A549 (cell line): ENCODE data around the gene ARHGAP4. TPM values are rescaled to one million over a fixed set of nuclear protein-coding genes. Genes with fewer than 3 reads are reported as not detected.

Experiments
- ATAC-seq, 2 experiments: fragments of 200-7000 bp in 1 of 2; fragments of >200 bp in 1 of 2; cut with Nextera tagmentation in 1 of 2; cut with Tn5 transposase in 1 of 2; 3 replicates each; pipeline versions ENCODE4 v1.8.0 to v1.9.1; 2018 to 2020; ENCODE audit warnings: mild to moderate bottlenecking in 1 of 2, moderate library complexity in 1 of 2
- CTCF ChIA-PET: fragments of 300-600 bp; sonication (Branson Sonifier 250); formaldehyde crosslinking; extraction: SDS; loops from one replicate; lab custom pipeline; 2021; ENCODE audit warnings: antibody characterized with exemption, inconsistent platforms; lab: Yijun Ruan, JAX
- POLR2A ChIA-PET: fragments of 350-600 bp; formaldehyde crosslinking; extraction: SDS; loops from one replicate; lab custom pipeline; 2021; ENCODE audit warnings: antibody characterized with exemption, inconsistent platforms; lab: Yijun Ruan, JAX
- DNase-seq, 2 experiments: peaks; one replicate each; pipeline versions ENCODE4 v3.0.0 to v3.0.0-alpha.2; 2011 to 2016; ENCODE audit warnings: low read depth in 1 of 2, low spot score in 1 of 2
- FAIRE-seq: peaks from 2 replicates; lab custom pipeline; 2011; peaks lifted over from hg19 to GRCh38; lab: Jason Lieb, UNC
- H3K27ac ChIP-seq, 2 experiments: fragments of >200 bp; sonication (Bioruptor Twin); formaldehyde crosslinking; 3 replicates each; pipeline ENCODE4 v1.5.1; 2016 to 2017
- H3K4me1 ChIP-seq: fragments of >200 bp; sonication (Bioruptor Twin); formaldehyde crosslinking; 3 replicates; pipeline ENCODE4 v1.6.1; 2016
- H3K4me2 ChIP-seq: fragments of >200 bp; sonication (Bioruptor Twin); formaldehyde crosslinking; 3 replicates; pipeline ENCODE4 v1.6.1; 2016
- H3K4me3 ChIP-seq: fragments of >200 bp; sonication (Bioruptor Twin); formaldehyde crosslinking; 3 replicates; pipeline ENCODE4 v1.5.1; 2016
- H3K9me3 ChIP-seq: fragments of >200 bp; sonication (Bioruptor Twin); formaldehyde crosslinking; 3 replicates; pipeline ENCODE4 v1.6.1; 2016
- CBX2 ChIP-seq: fragments of 200-600 bp; sonication (generic); IDR thresholded peaks from 2 replicates; pipeline ENCODE4 v1.6.1; 2016; ENCODE audit warnings: low read depth, mild to moderate bottlenecking, borderline replicate concordance
- CEBPB ChIP-seq, 2 experiments: fragments of >200 bp in 1 of 2; sonication (Bioruptor Twin) in 1 of 2; formaldehyde crosslinking in 1 of 2; IDR thresholded peaks; 2 replicates each; pipeline ENCODE4 v1.6.1; 2012 to 2016
- CHD2 ChIP-seq: fragments of 150-350 bp; IDR thresholded peaks from 2 replicates; pipeline ENCODE4 v1.6.1; 2014; ENCODE audit warnings: low read length; ENCODE audit not compliant: partially characterized antibody
- CHD4 ChIP-seq: fragments of 200-600 bp; sonication (generic); IDR thresholded peaks from 2 replicates; pipeline ENCODE4 v1.6.1; 2016; ENCODE audit warnings: antibody characterized with exemption, mild to moderate bottlenecking, borderline replicate concordance
- E2F6 ChIP-seq: IDR thresholded peaks from 2 replicates; pipeline ENCODE4 v1.6.1; 2012; ENCODE audit warnings: low read depth, borderline replicate concordance
- EHF ChIP-seq: fragments of 250-450 bp; sonication (Bioruptor Pico); IDR thresholded peaks from 2 replicates; pipeline ENCODE4 v1.5.0; 2020; ENCODE audit warnings: mild to moderate bottlenecking
- ESRRA ChIP-seq: fragments of 150-350 bp; IDR thresholded peaks from 2 replicates; pipeline ENCODE4 v1.6.1; 2014; ENCODE audit warnings: mild to moderate bottlenecking, low read length, borderline replicate concordance
- GATA3 ChIP-seq: IDR thresholded peaks from 2 replicates; pipeline ENCODE4 v1.6.1; 2012; ENCODE audit warnings: borderline replicate concordance
- HDAC2 ChIP-seq: fragments of 200-600 bp; sonication (generic); IDR thresholded peaks from 2 replicates; pipeline ENCODE4 v1.6.1; 2016
- HEYL ChIP-seq: fragments of 250-450 bp; sonication (Bioruptor Pico); IDR thresholded peaks from 2 replicates; pipeline ENCODE4 v1.8.0; 2021; ENCODE audit warnings: mild to moderate bottlenecking, moderate library complexity
- HMGXB4 ChIP-seq: fragments of 250-450 bp; sonication (Bioruptor Pico); IDR thresholded peaks from 2 replicates; pipeline ENCODE4 v1.5.0; 2021; ENCODE audit warnings: mild to moderate bottlenecking, moderate library complexity, borderline replicate concordance
- HOXB5 ChIP-seq: fragments of 250-450 bp; sonication (Bioruptor Pico); IDR thresholded peaks from 2 replicates; pipeline ENCODE4 v1.5.0; 2020; ENCODE audit warnings: mild to moderate bottlenecking, moderate library complexity
- JUN ChIP-seq, 2 experiments: fragments of >200 bp; sonication (Bioruptor Twin); formaldehyde crosslinking; IDR thresholded peaks; 2 replicates in 1 of 2; 3 replicates in 1 of 2; pipeline ENCODE4 v1.6.1; 2016 to 2017
- JUNB ChIP-seq: fragments of >200 bp; sonication (Bioruptor Twin); formaldehyde crosslinking; IDR thresholded peaks from 2 replicates; pipeline ENCODE4 v1.6.1; 2016
- MAX ChIP-seq: IDR thresholded peaks from 2 replicates; pipeline ENCODE4 v1.6.1; 2012
- MYC ChIP-seq: IDR thresholded peaks from 2 replicates; pipeline ENCODE4 v1.6.1; 2012; ENCODE audit warnings: mild to moderate bottlenecking, inconsistent platforms, low read length, improper control_type of control experiment, borderline replicate concordance
- NFE2L2 ChIP-seq: fragments of 150-350 bp; conservative IDR thresholded peaks from 2 replicates; pipeline ENCODE4 v1.6.1; 2014; ENCODE audit warnings: low read length
- PHF8 ChIP-seq: fragments of 200-600 bp; sonication (generic); IDR thresholded peaks from 2 replicates; pipeline ENCODE4 v1.6.1; 2016; ENCODE audit warnings: low read depth, mild to moderate bottlenecking, antibody characterized with exemption, moderate library complexity, borderline replicate concordance
- POLR2AphosphoS2 ChIP-seq: conservative IDR thresholded peaks from 2 replicates; pipeline ENCODE4 v1.6.1; 2012; ENCODE audit warnings: low read length, improper control_type of control experiment, inconsistent platforms
- RAD21 ChIP-seq, 2 experiments: fragments of >200 bp in 1 of 2; sonication (Bioruptor Twin) in 1 of 2; formaldehyde crosslinking in 1 of 2; IDR thresholded peaks in 1 of 2; conservative IDR thresholded peaks in 1 of 2; 2 replicates in 1 of 2; 3 replicates in 1 of 2; pipeline ENCODE4 v1.6.1; 2012 to 2018; ENCODE audit warnings: inconsistent platforms in 1 of 2
- RARB ChIP-seq: fragments of 250-450 bp; sonication (Bioruptor Pico); IDR thresholded peaks from 2 replicates; pipeline ENCODE4 v1.8.0; 2021; ENCODE audit warnings: mild to moderate bottlenecking, moderate library complexity
- RCOR1 ChIP-seq: fragments of 150-350 bp; IDR thresholded peaks from 2 replicates; pipeline ENCODE4 v1.6.1; 2014; ENCODE audit warnings: antibody characterized with exemption, low read length, low read depth
- SMC3 ChIP-seq: fragments of >200 bp; sonication (Bioruptor Twin); formaldehyde crosslinking; IDR thresholded peaks from 3 replicates; pipeline ENCODE4 v1.6.1; 2018; ENCODE audit warnings: inconsistent platforms
- SREBF2 ChIP-seq: fragments of 450-650 bp; IDR thresholded peaks from 2 replicates; pipeline ENCODE4 v1.6.1; 2014; ENCODE audit warnings: mild to moderate bottlenecking, moderate library complexity
- ZC3H11A ChIP-seq: fragments of 450-650 bp; IDR thresholded peaks from 2 replicates; pipeline ENCODE4 v1.6.1; 2014; ENCODE audit warnings: antibody characterized with exemption, mild to moderate bottlenecking
- ZNF302 ChIP-seq: fragments of 250-450 bp; sonication (Bioruptor Pico); IDR thresholded peaks from 2 replicates; pipeline ENCODE4 v1.9.0; 2021; ENCODE audit warnings: inconsistent platforms, mild to moderate bottlenecking, moderate library complexity
- WGBS: methylation state at CpG from one replicate; pipeline ENCODE4 v1.1.6; 2017; ENCODE audit errors: missing lambda C conversion rate; 5-methylcytosine and 5-hydroxymethylcytosine counted together
- polyA plus RNA-seq, 4 experiments: library from polyadenylated mRNA; depleted of rRNA in 3 of 4; stranded (reverse); fragments of >200 nt; fragmentation: RNase III in 1 of 4; extraction: RNeasy Plus Mini Kit Qiagen cat#74134 plus additional on column Dnase treatment in 1 of 4; gene quantifications; 2 replicates in 3 of 4; 3 replicates in 1 of 4; pipeline ENCODE4 v1.2.3, GENCODE V29; 2011 to 2017

ARHGAP4 gene
- polyA plus RNA-seq, 2 of the 4 experiments (the other 2 are of a cell fraction), result 0.78 to 0.98 TPM

GRCh38 chrX:153934762-153935325, 8.8 kb upstream of the ARHGAP4 start, which contains the start of gene NAA10 (continued):
- TF ChIP-seq HEYL (CRISPR knock-in tag), result no peak
- no peak for TF ChIP-seq E2F6
- TF ChIP-seq MAX, result no peak
- TF ChIP-seq HDAC2, result no peak
- no peak for TF ChIP-seq CEBPB (IDR thresholded peaks at IDR 0.05)
- TF ChIP-seq PHF8, result no peak
- TF ChIP-seq CBX2, result no peak
- TF ChIP-seq POLR2AphosphoS2, result no peak
- peak in 1 of 2 experiments; percentile 78; a peak in 2 of 5 replicates for TF ChIP-seq JUN (IDR thresholded peaks at IDR 0.05)
- no peak for TF ChIP-seq EHF
- no peak for TF ChIP-seq CHD2
- TF ChIP-seq RAD21 (conservative IDR thresholded peaks at IDR 0.05 in 1 of 2, IDR thresholded peaks at IDR 0.05 in 1 of 2), result no peak
- no peak for TF ChIP-seq CHD4
- no peak for TF ChIP-seq RCOR1
- no peak for TF ChIP-seq GATA3
- no peak for TF ChIP-seq ZNF302 (CRISPR knock-in tag)
- no peak for TF ChIP-seq ESRRA
- TF ChIP-seq, all 56 proteins: peak for 4

GRCh38 chrX:153934148-153934761, 8.2 kb upstream of the ARHGAP4 start:
- 0% methylated on average over 6 of the region's 33 CpGs for WGBS
- H3K27ac ChIP-seq, result peak overlapping the region; percentile 86 to 92
- H3K9me3 ChIP-seq, result no peaks in the 10 kb centered on the region
- H3K4me3 ChIP-seq, result peak overlapping the region; percentile 91
- ChIA-PET POLR2A (interaction anchor here (1.0 kb wide), 1 partner anchor 37 kb away, joined by 4 read pairs; the partner anchor contains the start of gene HCFC1), CTCF (interaction anchor here (4.5 to 25.1 kb wide), 2 partner anchors 11 kb away, joined by 26 to 363 read pairs; partner anchors contain the start of gene RENBP)
- ATAC-seq (peak in 1 of 2 experiments; percentile 8; a peak in 2 of 6 replicates), FAIRE-seq (no peak), DNase-seq (no peak)
- peaks cover 12% of the 10 kb centered on the region for H3K4me1 ChIP-seq
- peak overlapping the region; percentile 90 for H3K4me2 ChIP-seq
- TF ChIP-seq MYC, result no peak
- TF ChIP-seq PHF8, result no peak
- TF ChIP-seq SMC3, result no peak
- TF ChIP-seq NFE2L2, result no peak
- TF ChIP-seq RAD21 (conservative IDR thresholded peaks at IDR 0.05 in 1 of 2, IDR thresholded peaks at IDR 0.05 in 1 of 2), result no peak
- TF ChIP-seq ZNF302 (CRISPR knock-in tag), result no peak
- no peak for TF ChIP-seq HMGXB4
- no peak for TF ChIP-seq RARB (CRISPR knock-in tag)
- no peak for TF ChIP-seq JUNB
- no peak for TF ChIP-seq HOXB5 (CRISPR knock-in tag)
- TF ChIP-seq MAX, result no peak
- TF ChIP-seq ZC3H11A, result no peak
- no peak for TF ChIP-seq SREBF2
- TF ChIP-seq CHD2, result no peak
- TF ChIP-seq CBX2, result no peak
